Endothelial cell of umbilical vein (primary cell): Measurements from ENCODE around the gene COX7A1. TPM values are rescaled to one million over a fixed set of nuclear protein-coding genes. Genes with fewer than 3 reads are reported as not detected.

ENCODE experiments used
- BruUV-seq: library from RNA; stranded (reverse); fragments of 400-500 nt; replicated peaks from 2 replicates; lab custom pipeline; 2021; lab: Mats Ljungman, UMichigan
- CTCF ChIA-PET: fragments of 300-600, 350-600 bp; sonication (Branson Sonifier 250); formaldehyde crosslinking; loops from one replicate; lab custom pipeline; 2021; ENCODE audit warnings: antibody characterized with exemption, inconsistent platforms; lab: Charles Lee
- POLR2A ChIA-PET: fragments of 300-600, 350-600 bp; sonication (Branson Sonifier 250); formaldehyde crosslinking; loops from one replicate; lab custom pipeline; 2021; ENCODE audit warnings: antibody characterized with exemption, inconsistent platforms; lab: Charles Lee
- DNase-seq: peaks from one replicate; pipeline ENCODE4 v3.0.0-alpha.2; 2011; ENCODE audit warnings: low read depth, low spot score
- FAIRE-seq: peaks from 2 replicates; lab custom pipeline; 2011; peaks lifted over from hg19 to GRCh38; lab: Jason Lieb, UNC
- H2AFZ ChIP-seq: 2 replicates; pipeline ENCODE4 v1.6.0; 2012; ENCODE audit warnings: low read depth, low read length, control low read depth, inconsistent platforms
- H3K27ac ChIP-seq: 2 replicates; pipeline ENCODE4 v1.5.1; 2011; ENCODE audit warnings: low read depth, mild to moderate bottlenecking, control low read depth, low read length, moderate library complexity; ENCODE audit not compliant: insufficient read depth
- H3K27me3 ChIP-seq, 2 experiments: 2 replicates each; pipeline versions ENCODE4 v1.6.0 to v1.6.1; 2011; ENCODE audit warnings: low read length in 2 of 2, mixed read lengths in 1 of 2; ENCODE audit not compliant: control insufficient read depth in 2 of 2, insufficient read depth in 2 of 2
- H3K36me3 ChIP-seq, 2 experiments: 2 replicates in 1 of 2; 3 replicates in 1 of 2; pipeline ENCODE4 v1.5.1; 2011; ENCODE audit warnings: low read length in 2 of 2, mild to moderate bottlenecking in 1 of 2, moderate library complexity in 1 of 2; ENCODE audit not compliant: control insufficient read depth in 2 of 2, insufficient read depth in 2 of 2; ENCODE audit errors: extremely low read depth in 1 of 2
- H3K4me1 ChIP-seq: 3 replicates; pipeline ENCODE4 v1.5.1; 2011; ENCODE audit warnings: mild to moderate bottlenecking, low read length; ENCODE audit not compliant: control insufficient read depth, insufficient read depth; ENCODE audit errors: extremely low read depth
- H3K4me2 ChIP-seq: 2 replicates; pipeline ENCODE4 v1.6.1; 2011; ENCODE audit warnings: low read length, control low read depth, mixed read lengths; ENCODE audit not compliant: insufficient read depth
- H3K4me3 ChIP-seq, 3 experiments: fragments of 200-600 bp in 1 of 3; sonication (generic), shearing (Covaris generic) in 1 of 3; replicated peaks in 1 of 3; 2 replicates each; pipeline ENCODE4 v1.5.1; 2011 to 2016; ENCODE audit warnings: control low read depth in 3 of 3, low read length in 3 of 3, mild to moderate bottlenecking in 2 of 3, inconsistent platforms in 1 of 3, low read depth in 1 of 3, moderate library complexity in 1 of 3; ENCODE audit not compliant: insufficient read depth in 1 of 3
- H3K79me2 ChIP-seq: 2 replicates; pipeline ENCODE4 v1.6.0; 2012; ENCODE audit warnings: low read length, inconsistent platforms; ENCODE audit not compliant: control insufficient read depth, insufficient read depth
- H3K9ac ChIP-seq: replicated peaks from 2 replicates; pipeline ENCODE3; 2011; ENCODE audit warnings: low read length, control low read depth; ENCODE audit not compliant: insufficient read depth; ENCODE audit errors: extremely low read depth
- H3K9me1 ChIP-seq: replicated peaks from 3 replicates; pipeline ENCODE4 v1.6.0; 2011; ENCODE audit warnings: mild to moderate bottlenecking, low read length; ENCODE audit not compliant: control insufficient read depth, insufficient read depth; ENCODE audit errors: extremely low read depth
- H3K9me3 ChIP-seq: replicated peaks from 2 replicates; pipeline ENCODE4 v1.5.1; 2012; ENCODE audit warnings: low read length, inconsistent platforms; ENCODE audit not compliant: control insufficient read depth, insufficient read depth
- H4K20me1 ChIP-seq: replicated peaks from 2 replicates; pipeline ENCODE3; 2011; ENCODE audit warnings: mild to moderate bottlenecking, low read length; ENCODE audit not compliant: control insufficient read depth, insufficient read depth; ENCODE audit errors: extremely low read depth
- CTCF ChIP-seq, 2 donors: IDR thresholded peaks; 1 replicate in 1 of 2; 2 replicates in 1 of 2; pipeline ENCODE4 v1.5.1; 2011; ENCODE audit warnings: low read length in 2 of 2, mild to moderate bottlenecking in 2 of 2, moderate library complexity in 2 of 2, control low read depth in 1 of 2, inconsistent platforms in 1 of 2, low read depth in 1 of 2; ENCODE audit not compliant: insufficient read depth in 1 of 2; ENCODE audit errors: extremely low read depth in 1 of 2
- EZH2 ChIP-seq: IDR thresholded peaks from 2 replicates; pipeline ENCODE4 v1.6.1; 2012; ENCODE audit warnings: borderline replicate concordance, low read depth, mild to moderate bottlenecking, moderate library complexity, low read length, inconsistent platforms; ENCODE audit not compliant: severe bottlenecking
- FOS ChIP-seq: IDR thresholded peaks from 2 replicates; pipeline ENCODE4 v1.6.1; 2011; ENCODE audit warnings: mild to moderate bottlenecking, low read length, moderate library complexity, borderline replicate concordance; ENCODE audit not compliant: insufficient read depth
- GATA2 ChIP-seq: IDR thresholded peaks from 2 replicates; pipeline ENCODE4 v1.7.0; 2011; ENCODE audit warnings: low read depth, mild to moderate bottlenecking, moderate library complexity, mixed read lengths, low read length; ENCODE audit not compliant: insufficient read length, insufficient read depth
- JUN ChIP-seq: IDR thresholded peaks from 2 replicates; pipeline ENCODE4 v1.6.1; 2011; ENCODE audit warnings: borderline replicate concordance, low read depth; ENCODE audit not compliant: insufficient read length, insufficient read depth
- MAX ChIP-seq: IDR thresholded peaks from 2 replicates; pipeline ENCODE4 v1.6.1; 2011; ENCODE audit not compliant: insufficient read depth, insufficient read length
- MYC ChIP-seq: IDR thresholded peaks from one replicate; pipeline ENCODE4 v1.6.1; 2011; ENCODE audit warnings: mild to moderate bottlenecking, low read depth, low read length
- POLR2AphosphoS5 ChIP-seq: IDR thresholded peaks from 2 replicates; pipeline ENCODE4 v1.6.1; 2012; ENCODE audit warnings: low read depth, mild to moderate bottlenecking, control low read depth, low read length, moderate library complexity; ENCODE audit not compliant: insufficient read depth
- dilution Hi-C: fragments of 300-500 bp; cut with MboI; formaldehyde crosslinking; loops from one replicate; pipeline ENCODE4 v1.15.0; 2019; ENCODE audit warnings: low sequenced_read_pairs; ENCODE audit not compliant: extremely low pct_ligation_motif_present
- intact Hi-C: fragments of 100-400 bp; cut with micrococcal nuclease; formaldehyde crosslinking; loops from one replicate; pipeline ENCODE4 v1.10.0; 2022
- polyA plus RNA-seq, 4 experiments: library from polyadenylated mRNA; depleted of rRNA in 3 of 4; stranded (reverse) in 3 of 4; unstranded in 1 of 4; fragments of >200 nt; gene quantifications; 2 replicates each; pipeline versions ENCODE4 v1.2.1 to v1.2.3, GENCODE V29; 2011 to 2012; ENCODE audit warnings: missing spikeins in 1 of 4
- total RNA-seq: library from RNA; stranded (reverse); gene quantifications from 2 replicates; pipeline ENCODE4 v1.2.3, GENCODE V29; 2021

COX7A1 gene
- total and polyA plus RNA-seq, 2 donors (not counting 3 experiments of a cell fraction or from before 2014, with no cell fraction given) = 10.6 to 35.2 TPM

- Histone ChIP-seq H3K27ac (no peak overlapping the region), H3K4me2 (no peak overlapping the region), H3K4me3 (no peak overlapping the region), H3K4me1 (peaks cover 6% of the 10 kb centered on the region), H3K79me2 (no peaks in the 10 kb centered on the region), H4K20me1 (no peaks in the 10 kb centered on the region), H3K9ac (no peak overlapping the region), H2AFZ (no peak overlapping the region), H3K27me3 (no peaks in the 10 kb centered on the region), H3K9me1 (no peaks in the 10 kb centered on the region), H3K9me3 (no peaks in the 10 kb centered on the region), H3K36me3 (peaks cover 6 to 13% of the 10 kb centered on the region in 2 experiments)
- dilution Hi-C loops = no loop called here
- intact Hi-C loops = loop anchor here (5.0 kb wide), 1 partner anchor 647 kb away; the partner anchor contains the start of gene ZNF850
- no TSS peak for BruUV-seq
- ChIA-PET POLR2A (no interaction called here), CTCF (interaction anchor here (1.3 to 4.8 kb wide), 2 partner anchors 44 to 65 kb away, joined by 4 to 43 read pairs; no protein-coding TSS in a partner anchor)
- TF ChIP-seq EZH2 (no peak), JUN (no peak), CTCF (IDR thresholded peaks at IDR 0.05; ENCODE audit: extremely low read depth in 1 of 2, insufficient read depth in 1 of 2, low read depth in 1 of 2, low read length in 2 of 2) (no peak), MYC (no peak)
- FAIRE-seq = no peak
- no peak for DNase-seq
Observed at GRCh38 chr19:36125557-36125956, 26.7 kb downstream of the COX7A1 start.

GRCh38 chr19:36121486-36122124 lies 30.6 kb downstream of the COX7A1 start:
- ChIA-PET POLR2A (no interaction called here), CTCF (no interaction called here)
- H3K79me2 ChIP-seq = peaks cover 3% of the 10 kb centered on the region
- DNase-seq (no peak), FAIRE-seq (no peak)
- H3K9ac ChIP-seq = no peak overlapping the region
- H3K4me2 ChIP-seq = no peak overlapping the region
- no peaks in the 10 kb centered on the region for H3K4me1 ChIP-seq
- no peak overlapping the region for H3K4me3 ChIP-seq
- intact Hi-C loops = no loop called here
- no peak overlapping the region for H2AFZ ChIP-seq
- H3K9me1 ChIP-seq = no peaks in the 10 kb centered on the region
- dilution Hi-C loops = no loop called here
- BruUV-seq = no TSS peak
- no peak for TF ChIP-seq FOS
- no peak for TF ChIP-seq CTCF (IDR thresholded peaks at IDR 0.05; ENCODE audit: extremely low read depth in 1 of 2, insufficient read depth in 1 of 2, low read depth in 1 of 2, low read length in 2 of 2)
- TF ChIP-seq MAX = no peak
- TF ChIP-seq GATA2 = no peak
- TF ChIP-seq MYC = no peak
- no peak for TF ChIP-seq EZH2
- TF ChIP-seq POLR2AphosphoS5 = no peak
- no peak for TF ChIP-seq JUN
- no peaks in the 10 kb centered on the region for H3K27me3 ChIP-seq
- H3K36me3 ChIP-seq = peaks cover 6 to 27% of the 10 kb centered on the region in 2 experiments
- no peaks in the 10 kb centered on the region for H3K9me3 ChIP-seq
- H3K27ac ChIP-seq = no peak overlapping the region
- H4K20me1 ChIP-seq = no peaks in the 10 kb centered on the region
